HG02840 (cell line): ENCODE results near the gene FGFR2.

Experiments used
- ATAC-seq: cut with Tn5 transposase; IDR thresholded peaks from one replicate; pipeline ENCODE4 v1.9.1; 2021; ENCODE audit warnings: mild to moderate bottlenecking, moderate library complexity, moderate number of reproducible peaks; ENCODE audit not compliant: unreplicated experiment, low FRiP score

Gene FGFR2

GRCh38 chr10:121428867-121429266 lies 169.4 kb downstream of the FGFR2 start:
- ATAC-seq = no peak
